Ectodermal cell (in vitro differentiated cells): ENCODE results near the gene ZNF526.

Source experiments
- H3K27ac ChIP-seq: 2 replicates; pipeline ENCODE4 v1.7.0; 2013; ENCODE audit warnings: mild to moderate bottlenecking, low read depth, low read length; ENCODE audit not compliant: insufficient read depth, poor library complexity, severe bottlenecking
- H3K27me3 ChIP-seq: 2 replicates; pipeline ENCODE4 v1.7.0; 2013; ENCODE audit warnings: mild to moderate bottlenecking, low read length; ENCODE audit not compliant: insufficient read depth, control insufficient read depth, poor library complexity, severe bottlenecking
- H3K36me3 ChIP-seq: one replicate; pipeline ENCODE4 v1.7.0; 2013; ENCODE audit warnings: low read length; ENCODE audit not compliant: control insufficient read depth, insufficient read depth
- H3K4me1 ChIP-seq: one replicate; pipeline ENCODE4 v1.7.0; 2013; ENCODE audit warnings: low read length; ENCODE audit not compliant: control insufficient read depth, insufficient read depth
- H3K4me3 ChIP-seq: 2 replicates; pipeline ENCODE4 v1.7.0; 2013; ENCODE audit warnings: low read depth, low read length, control low read depth; ENCODE audit not compliant: insufficient read depth
- H3K9me3 ChIP-seq: 2 replicates; pipeline ENCODE4 v1.7.0; 2013; ENCODE audit warnings: mild to moderate bottlenecking, low read length, moderate library complexity; ENCODE audit not compliant: control insufficient read depth
- WGBS, 2 experiments: methylation state at CpG; one replicate each; pipeline ENCODE4 v1.1.7; 2013; ENCODE audit warnings: missing lambda C conversion rate in 2 of 2; 5-methylcytosine and 5-hydroxymethylcytosine counted together

Gene ZNF526

DNA sequence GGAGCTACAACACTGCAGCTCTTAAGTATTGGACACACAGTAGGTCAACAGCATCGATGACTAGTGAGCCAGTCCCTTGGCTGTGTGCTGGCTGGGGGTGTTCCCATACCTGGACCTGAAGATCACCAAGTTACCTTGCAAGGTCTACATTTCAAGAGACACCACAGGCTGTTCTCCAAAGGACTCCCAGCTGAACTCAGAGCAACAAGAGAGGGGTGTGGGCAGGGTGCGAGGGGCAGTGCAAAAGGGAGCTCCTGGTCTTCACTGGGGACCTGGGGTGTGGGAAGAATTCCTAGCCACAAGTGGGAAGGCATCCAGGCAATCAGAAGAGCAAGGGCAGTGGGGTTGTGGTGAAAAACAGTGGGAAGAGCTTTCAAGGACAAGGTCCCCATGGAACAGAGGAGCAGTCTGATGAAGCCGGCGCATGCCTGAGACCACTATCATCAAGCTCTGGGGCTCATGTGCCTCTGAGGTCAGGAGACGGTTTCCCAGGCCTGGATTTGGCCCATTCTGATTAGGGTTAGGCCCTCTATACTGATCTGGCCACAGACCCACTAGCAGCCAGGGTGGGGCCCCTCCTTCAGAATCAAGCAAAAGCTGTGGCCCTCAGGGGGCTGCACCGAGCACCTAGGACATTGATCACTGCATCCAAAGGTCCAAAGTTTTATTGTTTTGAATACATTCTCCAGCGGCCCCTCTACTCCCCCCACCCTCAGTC lies 27.0 kb downstream of the ZNF526 start:
- WGBS, 2 experiments, result 92 to 93% methylated on average over 7 of the region's 7 CpGs

DNA sequence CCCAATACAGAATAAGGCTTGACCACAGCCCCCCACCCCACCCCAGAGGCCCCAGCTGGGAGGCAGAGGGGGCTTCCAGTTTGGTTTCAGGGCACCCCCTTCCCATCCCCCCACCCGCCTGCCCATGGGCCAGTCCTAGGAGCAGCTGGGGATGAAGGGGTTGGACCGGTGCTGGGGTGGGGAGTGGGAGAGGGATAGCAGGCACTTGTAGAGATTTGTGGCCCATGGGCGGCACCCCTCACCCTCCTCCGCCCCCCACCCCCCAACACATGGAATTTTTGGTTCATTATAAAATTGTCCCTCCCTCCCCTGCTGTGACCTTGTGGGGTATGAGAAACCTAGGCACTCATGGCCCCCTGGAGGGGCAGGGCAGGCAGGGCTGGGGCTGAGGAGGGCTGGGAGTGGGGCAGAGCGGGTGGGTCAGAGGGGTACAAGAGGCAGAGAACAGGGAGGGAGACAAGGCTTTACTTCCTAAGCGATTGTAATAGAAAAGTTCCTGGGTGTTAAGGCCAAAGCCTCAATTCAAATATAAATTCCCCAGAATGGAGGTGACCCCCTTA lies 27.6 kb downstream of the ZNF526 start:
- 88 to 97% methylated on average over 2 to 4 of the region's 6 CpGs for WGBS, 2 experiments
- Histone ChIP-seq H3K27ac (no peak overlapping the region), H3K4me1 (peaks cover 19% of the 10 kb centered on the region), H3K9me3 (no peaks in the 10 kb centered on the region), H3K4me3 (no peak overlapping the region), H3K27me3 (no peaks in the 10 kb centered on the region), H3K36me3 (peaks cover 9% of the 10 kb centered on the region)

More for the DNA sequence above, 27.0 kb downstream of the ZNF526 start:
- Histone ChIP-seq H3K27ac (no peak overlapping the region), H3K4me3 (no peak overlapping the region), H3K9me3 (no peaks in the 10 kb centered on the region), H3K36me3 (peaks cover 9% of the 10 kb centered on the region), H3K4me1 (peaks cover 14% of the 10 kb centered on the region), H3K27me3 (no peaks in the 10 kb centered on the region)

DNA sequence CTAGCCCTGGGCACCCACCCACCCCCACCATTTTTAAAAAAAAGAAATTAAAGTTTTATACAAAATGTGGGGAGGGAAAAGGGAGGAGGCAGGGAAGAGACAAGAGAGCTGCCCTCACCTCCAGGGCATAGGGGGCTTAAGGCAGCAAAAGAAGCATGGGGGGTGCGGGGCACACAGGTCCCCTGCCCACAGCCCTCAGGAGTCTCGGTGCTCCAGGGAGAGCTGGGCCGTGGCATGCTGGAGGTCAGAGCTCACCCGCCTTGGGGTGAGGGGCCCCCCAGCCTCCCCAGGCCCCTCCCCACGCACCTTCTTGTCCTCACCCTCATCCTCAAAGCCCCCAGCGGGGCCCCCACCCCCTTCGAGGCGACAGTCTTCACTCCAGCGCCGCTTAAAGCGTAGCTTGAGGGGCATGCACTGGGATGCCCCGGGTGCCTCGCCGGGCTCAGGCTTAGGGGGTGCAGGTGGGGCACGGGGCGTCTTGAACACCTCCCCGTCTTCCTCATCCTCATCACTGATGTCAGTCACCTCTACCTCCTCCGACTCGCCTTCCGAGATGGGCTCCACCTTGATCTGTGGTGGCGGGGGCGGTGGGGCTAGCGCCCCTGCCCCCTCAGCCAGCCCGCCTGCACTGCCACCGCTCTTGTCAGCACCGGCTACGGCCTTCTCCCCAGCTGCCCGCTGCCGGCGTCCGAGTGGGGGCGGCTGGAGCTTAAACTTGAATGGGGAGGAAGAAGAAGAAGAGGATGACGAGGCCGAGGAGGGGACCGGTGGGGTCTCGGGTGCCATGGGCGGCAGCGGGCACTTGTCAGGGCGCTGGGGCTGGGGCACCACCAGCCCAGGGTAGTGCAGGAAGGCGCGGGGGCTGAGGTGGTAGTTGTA lies 28.4 kb downstream of the ZNF526 start:
- H3K27ac ChIP-seq, result no peak overlapping the region
- peaks cover 9% of the 10 kb centered on the region for H3K36me3 ChIP-seq
- H3K4me1 ChIP-seq, result peaks cover 23% of the 10 kb centered on the region
- no peaks in the 10 kb centered on the region for H3K27me3 ChIP-seq
- WGBS, 2 experiments, result 95% methylated on average over 41 of the region's 41 CpGs
- no peaks in the 10 kb centered on the region for H3K9me3 ChIP-seq
- no peak overlapping the region for H3K4me3 ChIP-seq

DNA sequence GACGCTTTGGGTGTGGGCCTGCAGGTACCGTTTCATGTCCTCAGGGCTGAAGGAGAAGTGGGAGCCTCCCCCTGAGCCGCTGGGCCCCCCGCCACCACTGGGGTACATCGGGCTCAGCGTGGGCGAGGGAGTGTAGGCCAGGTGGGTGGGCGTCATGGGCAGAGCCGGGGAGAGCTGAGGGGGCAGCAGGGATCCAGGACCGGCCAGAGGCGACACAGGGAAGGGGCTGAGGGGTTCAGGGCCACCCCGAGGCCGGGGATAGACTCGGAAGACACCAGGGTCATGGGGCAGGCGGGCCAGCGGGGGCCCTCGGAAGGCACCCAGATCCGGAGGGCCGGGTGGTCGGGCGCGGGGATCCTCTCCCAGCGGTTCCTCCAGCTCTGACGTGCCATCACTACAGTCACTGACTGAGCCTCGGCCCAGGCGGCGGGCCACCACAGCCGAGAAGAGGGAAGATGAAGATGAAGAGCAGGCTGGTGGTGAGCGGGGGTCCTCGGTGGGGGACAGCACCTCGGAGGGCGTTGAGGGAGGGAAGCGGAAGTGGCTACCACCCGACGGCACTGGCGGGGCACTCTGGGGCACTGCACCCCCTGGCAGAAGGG lies 29.1 kb downstream of the ZNF526 start:
- Histone ChIP-seq H3K27me3 (no peaks in the 10 kb centered on the region), H3K4me3 (no peak overlapping the region), H3K9me3 (no peaks in the 10 kb centered on the region), H3K36me3 (peaks cover 9% of the 10 kb centered on the region), H3K4me1 (peaks cover 23% of the 10 kb centered on the region), H3K27ac (no peak overlapping the region)
- WGBS, 2 experiments, result 95% methylated on average over 36 of the region's 36 CpGs

DNA sequence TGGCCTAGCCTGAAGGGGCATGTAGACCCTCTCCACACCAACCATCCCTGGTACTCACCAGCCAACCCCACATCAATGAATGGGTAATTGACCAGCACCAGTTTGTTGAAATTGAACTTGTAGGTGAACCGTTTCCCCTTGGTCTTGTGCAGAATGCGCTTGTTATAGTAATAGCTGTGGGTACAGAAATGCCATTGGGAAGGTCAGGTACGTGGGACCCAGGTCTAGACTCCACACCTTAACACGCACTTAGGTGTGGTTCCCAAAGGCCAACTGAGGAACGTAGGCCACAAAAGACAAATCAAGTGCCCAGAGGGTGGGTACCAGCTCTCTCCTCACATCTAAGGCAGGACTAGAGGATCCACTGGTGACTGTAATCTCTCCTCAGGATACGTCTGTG lies 29.7 kb downstream of the ZNF526 start:
- H3K4me3 ChIP-seq, result no peak overlapping the region
- 92 to 93% methylated on average over 6 of the region's 6 CpGs for WGBS, 2 experiments
- peaks cover 23% of the 10 kb centered on the region for H3K4me1 ChIP-seq

DNA sequence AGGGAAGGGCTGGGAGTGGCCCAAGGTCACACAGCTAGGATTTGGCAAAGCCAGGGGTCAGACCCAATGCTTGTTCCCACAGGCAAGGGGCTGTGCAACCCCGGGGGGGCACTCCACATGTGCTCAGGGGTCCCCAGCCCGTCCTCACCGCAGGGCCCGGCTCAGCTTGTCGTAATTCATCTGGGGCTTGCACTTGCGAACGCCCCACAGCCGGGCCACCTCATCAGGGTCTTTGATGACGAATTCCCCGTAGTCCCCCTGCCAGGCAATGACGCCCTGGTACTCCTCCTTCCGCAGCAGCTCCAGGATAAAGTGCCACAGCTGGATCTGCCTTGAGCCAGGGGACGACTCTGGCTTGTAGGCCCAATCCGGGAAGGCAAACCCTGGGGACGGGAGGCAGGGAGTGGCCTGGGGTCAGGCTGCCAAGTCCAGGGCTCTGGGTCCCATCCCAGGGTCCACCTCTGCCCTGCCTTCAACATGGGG lies 30.1 kb downstream of the ZNF526 start:
- H3K4me3 ChIP-seq, result no peak overlapping the region
- WGBS, 2 experiments, result 92 to 93% methylated on average over 15 of the region's 15 CpGs
- no peaks in the 10 kb centered on the region for H3K9me3 ChIP-seq
- peaks cover 23% of the 10 kb centered on the region for H3K4me1 ChIP-seq
- no peaks in the 10 kb centered on the region for H3K27me3 ChIP-seq
- H3K36me3 ChIP-seq, result peaks cover 9% of the 10 kb centered on the region
- H3K27ac ChIP-seq, result no peak overlapping the region

More for the DNA sequence above, 29.7 kb downstream of the ZNF526 start:
- Histone ChIP-seq H3K36me3 (peaks cover 9% of the 10 kb centered on the region), H3K27me3 (no peaks in the 10 kb centered on the region), H3K27ac (no peak overlapping the region), H3K9me3 (no peaks in the 10 kb centered on the region)

DNA sequence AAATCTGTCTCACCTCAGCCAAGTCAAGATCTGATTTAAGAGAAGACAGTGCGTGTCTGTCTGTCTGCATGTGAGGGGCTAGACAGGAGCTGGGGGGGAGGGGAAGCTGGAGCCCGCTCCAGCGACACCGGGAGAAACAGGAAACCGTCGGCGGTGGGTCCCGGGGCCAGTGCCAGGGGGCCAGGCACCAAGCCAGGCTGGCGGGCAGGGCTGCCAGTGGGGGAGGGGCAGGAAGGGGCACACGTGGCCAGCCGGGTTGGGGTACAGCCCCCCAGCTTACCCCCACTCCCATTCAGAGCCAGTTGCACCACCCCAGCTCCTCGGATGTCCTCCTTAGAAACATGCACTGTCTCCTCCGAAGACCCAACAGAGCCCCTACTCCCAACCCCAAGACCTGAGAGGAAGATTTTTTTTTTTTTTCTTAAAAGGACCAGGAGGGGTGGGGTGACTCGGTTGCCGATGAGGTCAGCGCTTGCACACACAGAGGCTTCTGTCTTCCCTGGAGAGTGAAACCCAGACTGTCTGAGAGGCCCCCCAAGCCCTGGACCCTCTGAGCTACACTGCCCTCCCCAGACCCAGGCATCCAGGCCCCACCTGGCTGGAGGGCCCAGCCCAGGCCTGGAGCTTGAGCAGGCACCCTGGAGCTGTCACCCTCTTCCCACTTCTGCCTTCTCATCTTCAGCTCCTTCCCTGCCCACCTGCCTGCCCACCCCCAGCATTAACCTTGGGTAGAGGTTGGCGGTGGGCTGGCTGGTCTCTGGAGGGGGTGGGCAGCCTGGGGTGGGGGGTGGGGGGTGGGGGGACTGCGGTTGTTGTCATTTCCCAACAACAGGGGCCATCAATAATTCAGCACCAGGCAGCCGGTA lies 30.8 kb downstream of the ZNF526 start:
- peaks cover 9% of the 10 kb centered on the region for H3K36me3 ChIP-seq
- no peak overlapping the region for H3K4me3 ChIP-seq
- 84 to 88% methylated on average over 18 of the region's 19 CpGs for WGBS, 2 experiments
- H3K4me1 ChIP-seq, result peaks cover 23% of the 10 kb centered on the region
- no peak overlapping the region for H3K27ac ChIP-seq
- no peaks in the 10 kb centered on the region for H3K27me3 ChIP-seq
- no peaks in the 10 kb centered on the region for H3K9me3 ChIP-seq

DNA sequence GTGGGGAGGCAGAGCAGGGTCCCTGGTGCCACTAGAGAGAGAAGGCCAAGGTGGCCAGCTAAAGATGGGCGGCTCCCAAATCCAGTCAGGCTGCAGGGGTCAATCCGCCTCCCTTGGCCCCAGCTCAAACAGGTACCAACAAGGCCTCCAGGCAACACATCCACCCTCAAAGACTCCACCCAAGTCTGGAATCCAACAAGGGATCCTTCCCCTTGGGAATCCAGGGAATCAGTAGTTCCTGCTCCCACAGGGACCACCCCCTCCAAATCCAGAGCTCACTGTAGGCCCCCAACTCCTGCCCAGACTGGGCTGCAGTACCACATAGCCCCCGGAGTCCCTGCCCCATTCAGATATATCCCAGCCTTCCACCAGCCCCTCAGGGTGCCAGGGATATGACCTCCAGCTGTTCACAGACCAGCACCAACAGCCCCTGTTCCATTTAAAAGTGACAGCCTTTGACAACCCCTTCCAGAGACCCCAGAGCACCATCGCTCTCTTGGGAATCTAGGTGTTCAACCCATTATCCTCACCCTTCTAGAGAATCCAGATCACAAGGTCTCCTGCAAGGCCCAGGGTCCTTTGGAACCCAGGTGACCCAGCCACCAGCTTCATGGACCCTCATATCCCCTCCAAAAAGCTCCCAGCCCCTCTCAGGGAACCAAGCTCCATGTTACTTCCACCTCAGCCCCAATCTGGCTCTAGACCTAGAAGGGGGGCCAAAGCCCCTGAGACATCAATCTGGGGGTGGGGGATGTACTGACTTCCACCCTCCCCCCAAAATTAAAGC lies 31.7 kb downstream of the ZNF526 start:
- Histone ChIP-seq H3K27me3 (no peaks in the 10 kb centered on the region), H3K36me3 (peaks cover 9% of the 10 kb centered on the region), H3K4me3 (no peak overlapping the region), H3K27ac (no peak overlapping the region), H3K9me3 (no peaks in the 10 kb centered on the region), H3K4me1 (peaks cover 23% of the 10 kb centered on the region)
- WGBS, 2 experiments, result 86 to 91% methylated on average over 4 of the region's 4 CpGs
